WTC11 (cell line): Measurements from ENCODE around the gene PON3.

Experiments used
- FOXJ3 ChIP-seq: sonication (generic); formaldehyde crosslinking; IDR thresholded peaks from 2 replicates; pipeline ENCODE4 v1.9.0; 2021; ENCODE audit warnings: missing genetic modification reagents, mild to moderate bottlenecking, borderline replicate concordance
- FOXP1 ChIP-seq: sonication (generic); formaldehyde crosslinking; IDR thresholded peaks from 2 replicates; pipeline ENCODE4 v1.8.0; 2022; ENCODE audit warnings: missing genetic modification reagents, mild to moderate bottlenecking, moderate library complexity, borderline replicate concordance
- MAX ChIP-seq: sonication (generic); formaldehyde crosslinking; IDR thresholded peaks from 2 replicates; pipeline ENCODE4 v1.8.0; 2022; ENCODE audit warnings: mild to moderate bottlenecking, missing genetic modification reagents
- MXD4 ChIP-seq: fragments of 250-450 bp; sonication (Bioruptor Pico); IDR thresholded peaks from 2 replicates; pipeline ENCODE4 v1.8.0; 2021; ENCODE audit warnings: mild to moderate bottlenecking, moderate library complexity, borderline replicate concordance
- STAT6 ChIP-seq: sonication (generic); formaldehyde crosslinking; conservative IDR thresholded peaks from 2 replicates; pipeline ENCODE4 v1.8.1; 2023; ENCODE audit warnings: mild to moderate bottlenecking, low read depth, missing genetic modification reagents, moderate library complexity
- USF1 ChIP-seq: sonication (generic); formaldehyde crosslinking; IDR thresholded peaks from 2 replicates; pipeline ENCODE4 v1.8.0; 2022; ENCODE audit warnings: mild to moderate bottlenecking, missing genetic modification reagents
- ZNF232 ChIP-seq: sonication (generic); formaldehyde crosslinking; IDR thresholded peaks from 2 replicates; pipeline ENCODE4 v1.8.0; 2022; ENCODE audit warnings: mild to moderate bottlenecking, missing genetic modification reagents
- TF ChIP-seq, protein P1 (sequence below): fragments of 200-600 bp; IDR thresholded peaks from 2 replicates; pipeline ENCODE4 v1.8.0; 2022; ENCODE audit warnings: antibody characterized with exemption
- TF ChIP-seq, protein P2 (sequence below): sonication (generic); formaldehyde crosslinking; conservative IDR thresholded peaks from 2 replicates; pipeline ENCODE4 v1.8.1; 2022; ENCODE audit warnings: mild to moderate bottlenecking, missing genetic modification reagents

GRCh38 chr7:95433952-95434556 lies 37.9 kb upstream of the PON3 start:
- TF ChIP-seq, protein P1, sequence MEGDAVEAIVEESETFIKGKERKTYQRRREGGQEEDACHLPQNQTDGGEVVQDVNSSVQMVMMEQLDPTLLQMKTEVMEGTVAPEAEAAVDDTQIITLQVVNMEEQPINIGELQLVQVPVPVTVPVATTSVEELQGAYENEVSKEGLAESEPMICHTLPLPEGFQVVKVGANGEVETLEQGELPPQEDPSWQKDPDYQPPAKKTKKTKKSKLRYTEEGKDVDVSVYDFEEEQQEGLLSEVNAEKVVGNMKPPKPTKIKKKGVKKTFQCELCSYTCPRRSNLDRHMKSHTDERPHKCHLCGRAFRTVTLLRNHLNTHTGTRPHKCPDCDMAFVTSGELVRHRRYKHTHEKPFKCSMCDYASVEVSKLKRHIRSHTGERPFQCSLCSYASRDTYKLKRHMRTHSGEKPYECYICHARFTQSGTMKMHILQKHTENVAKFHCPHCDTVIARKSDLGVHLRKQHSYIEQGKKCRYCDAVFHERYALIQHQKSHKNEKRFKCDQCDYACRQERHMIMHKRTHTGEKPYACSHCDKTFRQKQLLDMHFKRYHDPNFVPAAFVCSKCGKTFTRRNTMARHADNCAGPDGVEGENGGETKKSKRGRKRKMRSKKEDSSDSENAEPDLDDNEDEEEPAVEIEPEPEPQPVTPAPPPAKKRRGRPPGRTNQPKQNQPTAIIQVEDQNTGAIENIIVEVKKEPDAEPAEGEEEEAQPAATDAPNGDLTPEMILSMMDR = no peak
- TF ChIP-seq USF1 (CRISPR knock-in tag) = no peak
- TF ChIP-seq FOXP1 (CRISPR knock-in tag) = no peak
- no peak for TF ChIP-seq ZNF232
- TF ChIP-seq FOXJ3 (CRISPR knock-in tag) = no peak
- TF ChIP-seq, protein P2, sequence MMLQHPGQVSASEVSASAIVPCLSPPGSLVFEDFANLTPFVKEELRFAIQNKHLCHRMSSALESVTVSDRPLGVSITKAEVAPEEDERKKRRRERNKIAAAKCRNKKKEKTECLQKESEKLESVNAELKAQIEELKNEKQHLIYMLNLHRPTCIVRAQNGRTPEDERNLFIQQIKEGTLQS (CRISPR knock-in tag) = no peak
- TF ChIP-seq MAX (CRISPR knock-in tag) = no peak
- TF ChIP-seq MXD4 (CRISPR knock-in tag) = no peak
- TF ChIP-seq STAT6 (CRISPR knock-in tag) = no peak
